Testis (tissue), 3 donors: ENCODE measurements around the gene PRELP. TPM values are rescaled to one million over a fixed set of nuclear protein-coding genes. Genes with fewer than 3 reads are reported as not detected.

Source experiments
- DNase-seq: peaks from one replicate; pipeline ENCODE4 v3.0.0-alpha.2; 2019
- H3K27ac ChIP-seq, 2 donors: fragments of 200-600 bp; sonication (generic); one replicate each; pipeline ENCODE4 v1.5.1; 2019
- H3K27me3 ChIP-seq: fragments of 200-600 bp; sonication (generic); one replicate; pipeline ENCODE4 v1.5.1; 2019
- H3K36me3 ChIP-seq: fragments of 200-600 bp; sonication (generic); one replicate; pipeline ENCODE4 v1.5.1; 2017; ENCODE audit warnings: low read depth; ENCODE audit errors: missing control alignments
- H3K4me1 ChIP-seq: fragments of 200-600 bp; sonication (generic); one replicate; pipeline ENCODE4 v1.5.1; 2019
- H3K4me3 ChIP-seq, 2 donors: fragments of 200-600 bp; sonication (generic); one replicate each; pipeline ENCODE4 v1.5.1; 2017 to 2019
- H3K9me3 ChIP-seq: fragments of 200-600 bp; sonication (generic); one replicate; pipeline ENCODE4 v1.5.1; 2017
- CTCF ChIP-seq, 3 experiments: fragments of 450-650 bp in 2 of 3; fragments of 200-600 bp in 1 of 3; sonication (generic) in 1 of 3; IDR thresholded peaks; one replicate each; pipeline ENCODE4 v1.5.1; 2016 to 2019; ENCODE audit warnings: antibody characterized with exemption in 3 of 3, mild to moderate bottlenecking in 2 of 3, moderate library complexity in 1 of 3
- POLR2A ChIP-seq: fragments of 450-650 bp; IDR thresholded peaks from one replicate; pipeline ENCODE4 v1.6.1; 2017; ENCODE audit warnings: antibody characterized with exemption, mild to moderate bottlenecking, moderate library complexity
- WGBS, 2 donors: methylation state at CpG; one replicate each; pipeline ENCODE4 v1.1.5; 2018; 5-methylcytosine and 5-hydroxymethylcytosine counted together
- intact Hi-C: fragments of 100-400 bp; cut with DNase I; formaldehyde crosslinking; loops from one replicate; pipeline ENCODE4 v1.15.1; 2023; ENCODE audit warnings: low total_unique reads
- polyA plus RNA-seq: library from polyadenylated mRNA; stranded (reverse); fragments of 350-450 nt; fragmentation: Illumina TruSeq; extraction: RNeasy Lipid Tissue Mini Kit (QIAGEN cat#74804); gene quantifications from one replicate; pipeline ENCODE4 v1.2.3, GENCODE V29; 2014; ENCODE audit warnings: low read depth, low replicate concordance; ENCODE audit not compliant: insufficient read depth
- total RNA-seq, 2 donors: library from RNA; depleted of rRNA; stranded (reverse); fragments of >200 nt; gene quantifications; one replicate each; pipeline ENCODE4 v1.2.3, GENCODE V29; 2016

PRELP gene
- total and polyA plus RNA-seq, 3 donors from 2014 or later = 9.6 to 26.5 (median 10.0) TPM

GRCh38 chr1:203524152-203524551, 48.5 kb downstream of the PRELP start:
- Histone ChIP-seq H3K27me3 (no peaks in the 10 kb centered on the region), H3K27ac (no peak overlapping the region), H3K36me3 (no peaks in the 10 kb centered on the region), H3K4me3 (no peak overlapping the region), H3K9me3 (no peaks in the 10 kb centered on the region), H3K4me1 (peaks cover 42% of the 10 kb centered on the region)
- no peak for DNase-seq
- intact Hi-C loops = no loop called here
- no peak for TF ChIP-seq CTCF (IDR thresholded peaks at IDR 0.05)
- no peak for TF ChIP-seq POLR2A
- 49 to 55% methylated on average over 4 of the region's 4 CpGs for WGBS, 2 donors

DNA sequence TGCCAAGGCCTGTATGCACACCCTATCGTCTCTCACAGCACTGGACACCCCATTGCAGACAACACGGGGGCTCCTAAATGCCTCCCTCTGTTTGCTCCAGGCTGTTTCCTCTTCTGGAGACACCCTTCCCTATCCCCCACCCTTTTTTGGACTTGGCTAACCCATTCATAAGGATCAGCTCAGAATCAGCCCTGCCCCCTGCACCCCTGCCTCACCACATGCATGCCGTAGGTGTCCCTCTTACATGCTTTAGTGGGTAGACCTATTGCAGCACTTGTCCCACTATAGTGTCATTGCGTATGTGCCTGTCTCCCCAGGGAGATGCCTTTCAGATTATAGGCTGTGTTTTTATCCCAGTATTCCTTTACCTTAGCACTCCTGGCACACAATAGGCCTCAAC, 49.2 kb downstream of the PRELP start:
- Histone ChIP-seq H3K27me3 (no peaks in the 10 kb centered on the region), H3K27ac (no peak overlapping the region), H3K36me3 (no peaks in the 10 kb centered on the region), H3K4me3 (no peak overlapping the region), H3K4me1 (peaks cover 44% of the 10 kb centered on the region), H3K9me3 (no peaks in the 10 kb centered on the region)
- DNase-seq = no peak
- TF ChIP-seq CTCF (IDR thresholded peaks at IDR 0.05) (no peak), POLR2A (no peak)
- WGBS, 2 donors = 86 to 87% methylated on average over 4 of the region's 4 CpGs
- intact Hi-C loops = no loop called here

- Histone ChIP-seq H3K9me3 (no peaks in the 10 kb centered on the region), H3K36me3 (no peaks in the 10 kb centered on the region), H3K4me3 (no peak overlapping the region), H3K4me1 (peaks cover 47% of the 10 kb centered on the region), H3K27me3 (no peaks in the 10 kb centered on the region), H3K27ac (no peak overlapping the region)
- DNase-seq = no peak
- intact Hi-C loops = no loop called here
- 43 to 73% methylated on average over 2 to 3 of the region's 3 CpGs for WGBS, 2 donors
- TF ChIP-seq CTCF (IDR thresholded peaks at IDR 0.05) = no peak
- no peak for TF ChIP-seq POLR2A
Measured at GRCh38 chr1:203525685-203526084, 50.1 kb downstream of the PRELP start.

DNA sequence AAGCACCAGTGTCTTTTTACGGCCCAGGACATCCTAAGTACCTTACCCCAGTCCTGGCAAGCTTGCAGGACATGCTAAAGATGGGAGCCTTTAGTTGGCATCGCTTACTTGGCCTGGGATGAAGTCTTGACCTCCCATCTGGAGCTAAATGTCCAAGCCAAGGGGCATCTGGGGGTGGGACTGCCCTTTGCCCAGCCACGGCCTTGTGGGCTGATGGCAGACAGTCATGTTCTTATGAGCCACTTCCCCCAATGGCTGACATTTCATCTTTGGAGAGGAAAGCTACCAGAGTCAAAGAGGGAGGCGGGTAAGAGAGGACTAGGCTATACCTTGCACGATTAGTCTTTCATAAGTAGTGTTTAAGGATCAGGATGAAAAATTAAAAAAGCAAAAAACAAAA, 50.5 kb downstream of the PRELP start:
- DNase-seq = no peak
- Histone ChIP-seq H3K27me3 (no peaks in the 10 kb centered on the region), H3K9me3 (no peaks in the 10 kb centered on the region), H3K36me3 (no peaks in the 10 kb centered on the region), H3K4me3 (no peak overlapping the region), H3K4me1 (peaks cover 43% of the 10 kb centered on the region), H3K27ac (no peak overlapping the region)
- TF ChIP-seq POLR2A = no peak
- TF ChIP-seq CTCF (IDR thresholded peaks at IDR 0.05) = no peak
- 70 to 84% methylated on average over 5 of the region's 5 CpGs for WGBS, 2 donors
- intact Hi-C loops = no loop called here

GRCh38 chr1:203526572-203526971, 51.0 kb downstream of the PRELP start:
- no peak for TF ChIP-seq POLR2A
- TF ChIP-seq CTCF (IDR thresholded peaks at IDR 0.05) = no peak
- DNase-seq = no peak
- no peak overlapping the region for H3K27ac ChIP-seq
- no peaks in the 10 kb centered on the region for H3K9me3 ChIP-seq
- no peaks in the 10 kb centered on the region for H3K36me3 ChIP-seq
- 29 to 46% methylated on average over 6 of the region's 6 CpGs for WGBS, 2 donors
- H3K4me3 ChIP-seq = no peak overlapping the region
- intact Hi-C loops = no loop called here
- H3K4me1 ChIP-seq = peaks cover 39% of the 10 kb centered on the region
- no peaks in the 10 kb centered on the region for H3K27me3 ChIP-seq
